Thoracic aorta (tissue), 2 donors: ENCODE results near the gene UHRF1. TPM values are rescaled to one million over a fixed set of nuclear protein-coding genes. Genes with fewer than 3 reads are reported as not detected.
"Not testable (repeated sequence)": the region's sequence is repeated elsewhere in the genome, so short reads cannot be mapped to it uniquely, and the experiment has no call there.

ENCODE experiments used
- ATAC-seq: fragments of 150-250 bp; one replicate; pipeline ENCODE4 v1.8.0; 2017; ENCODE audit warnings: low read depth; ENCODE audit not compliant: insufficient number of reproducible peaks, low FRiP score
- DNase-seq: peaks from one replicate; pipeline ENCODE4 v3.0.0-alpha.2; 2020; ENCODE audit warnings: low spot score
- H3K27ac ChIP-seq, 2 donors: fragments of 200-600 bp; sonication (generic); 1 replicate in 1 of 2; 2 replicates in 1 of 2; pipeline ENCODE4 v1.5.1; 2016; ENCODE audit warnings: mild to moderate bottlenecking in 2 of 2, moderate library complexity in 2 of 2
- H3K27me3 ChIP-seq: fragments of 200-600 bp; sonication (generic); replicated peaks from 2 replicates; pipeline ENCODE4 v1.6.0; 2016; ENCODE audit warnings: mild to moderate bottlenecking; ENCODE audit not compliant: insufficient read depth
- H3K36me3 ChIP-seq: fragments of 200-600 bp; sonication (generic); one replicate; pipeline ENCODE4 v1.5.1; 2016
- H3K4me1 ChIP-seq, 2 donors: fragments of 200-600 bp; sonication (generic); 1 replicate in 1 of 2; 2 replicates in 1 of 2; pipeline versions ENCODE4 v1.5.1 to v1.6.0; 2016; ENCODE audit warnings: low read depth in 2 of 2, mild to moderate bottlenecking in 1 of 2; ENCODE audit not compliant: control insufficient read depth in 1 of 2
- H3K4me3 ChIP-seq: fragments of 200-600 bp; sonication (generic); 2 replicates; pipeline ENCODE4 v1.5.1; 2016; ENCODE audit warnings: mild to moderate bottlenecking
- H3K9me3 ChIP-seq: fragments of 200-600 bp; sonication (generic); 2 replicates; pipeline ENCODE4 v1.5.1; 2016
- CTCF ChIP-seq: fragments of 200-600 bp; sonication (generic); IDR thresholded peaks from one replicate; pipeline ENCODE4 v1.5.1; 2019; ENCODE audit warnings: antibody characterized with exemption
- total RNA-seq, 2 donors: library from RNA; depleted of rRNA; stranded (reverse); fragments of >200 nt; gene quantifications; one replicate each; pipeline versions ENCODE4 v1.1.0 to v1.2.3, GENCODE V29; 2016

The UHRF1 gene
- total RNA-seq, 2 donors from 2014 or later: 1.6 to 2.2 TPM

- Histone ChIP-seq H3K27me3 (no peaks in the 10 kb centered on the region), H3K4me3 (no peak overlapping the region), H3K36me3 (no peaks in the 10 kb centered on the region), H3K4me1 (peaks cover 12 to 25% of the 10 kb centered on the region in 2 donors), H3K9me3 (no peaks in the 10 kb centered on the region), H3K27ac (no peak overlapping the region)
- no peak for ATAC-seq
- DNase-seq: no peak
- no peak for TF ChIP-seq CTCF
Observed at GRCh38 chr19:4873930-4874329, 35.4 kb upstream of the UHRF1 start.

- Histone ChIP-seq H3K4me3 (peak overlapping the region; percentile 63), H3K36me3 (no peaks in the 10 kb centered on the region), H3K9me3 (no peaks in the 10 kb centered on the region), H3K27ac (peak overlapping the region; percentile 57 to 75), H3K27me3 (no peaks in the 10 kb centered on the region), H3K4me1 (peaks cover 9 to 21% of the 10 kb centered on the region in 2 donors)
- peak; percentile 70 for ATAC-seq
- no peak for TF ChIP-seq CTCF
- DNase-seq: peak; percentile 21
Observed at GRCh38 chr19:4877753-4878490, 31.4 kb upstream of the UHRF1 start.

GRCh38 chr19:4878491-4878968, 30.8 kb upstream of the UHRF1 start:
- no peaks in the 10 kb centered on the region for H3K9me3 ChIP-seq
- peak overlapping the region; percentile 57 to 75 for H3K27ac ChIP-seq
- H3K4me3 ChIP-seq: peak overlapping the region; percentile 63
- no peaks in the 10 kb centered on the region for H3K36me3 ChIP-seq
- no peak for ATAC-seq
- peaks cover 9 to 21% of the 10 kb centered on the region in 2 donors for H3K4me1 ChIP-seq
- H3K27me3 ChIP-seq: no peaks in the 10 kb centered on the region
- no peak for TF ChIP-seq CTCF
- DNase-seq: no peak

GRCh38 chr19:4879041-4879440, 30.3 kb upstream of the UHRF1 start:
- H3K27me3 ChIP-seq: no peaks in the 10 kb centered on the region

GRCh38 chr19:4882874-4883273, 26.4 kb upstream of the UHRF1 start:
- ATAC-seq, H3K27ac ChIP-seq, H3K9me3 ChIP-seq, DNase-seq, H3K27me3 ChIP-seq, H3K36me3 ChIP-seq, H3K4me3 ChIP-seq: not testable (repeated sequence)
- H3K4me1 ChIP-seq: peaks cover 5 to 13% of the 10 kb centered on the region in 2 donors

More at GRCh38 chr19:4879041-4879440, 30.3 kb upstream of the UHRF1 start:
- DNase-seq: no peak
- Histone ChIP-seq H3K9me3 (no peaks in the 10 kb centered on the region), H3K4me1 (peaks cover 9 to 21% of the 10 kb centered on the region in 2 donors), H3K27ac (peak overlapping the region in 1 of 2 donors; percentile 57), H3K4me3 (no peak overlapping the region), H3K36me3 (no peaks in the 10 kb centered on the region)
- ATAC-seq: no peak
- TF ChIP-seq CTCF: no peak

- not testable (repeated sequence) for H3K4me3 ChIP-seq, ATAC-seq
Observed at GRCh38 chr19:4884993-4885392, 24.3 kb upstream of the UHRF1 start.

GRCh38 chr19:4887803-4888202, 21.5 kb upstream of the UHRF1 start:
- H3K27ac ChIP-seq, H3K36me3 ChIP-seq, H3K9me3 ChIP-seq, DNase-seq, ATAC-seq, H3K4me1 ChIP-seq, H3K4me3 ChIP-seq, H3K27me3 ChIP-seq: not testable (repeated sequence)

More at GRCh38 chr19:4884993-4885392, 24.3 kb upstream of the UHRF1 start:
- H3K27ac ChIP-seq, H3K27me3 ChIP-seq, DNase-seq, H3K36me3 ChIP-seq, H3K4me1 ChIP-seq, H3K9me3 ChIP-seq: not testable (repeated sequence)
